Stimulated activated naive CD8-positive, alpha-beta T cell treated with anti-CD3 and anti-CD28 coated beads, Interleukin-15, Interleukin-2, amounts not matched to agents 100 ng/mL and 50 ng/mL, for 24 hours (primary cell): Measurements from ENCODE around the gene CDR2.

Source experiments
- H3K27ac Mint-ChIP-seq: one replicate; pipeline ENCODE4 v1.8.0; 2021; ENCODE audit warnings: mild to moderate bottlenecking, mixed read lengths
- H3K27me3 Mint-ChIP-seq: one replicate; pipeline ENCODE4 v1.8.0; 2021; ENCODE audit warnings: mixed read lengths
- H3K36me3 Mint-ChIP-seq: one replicate; pipeline ENCODE4 v1.8.0; 2021; ENCODE audit warnings: low read depth, mixed read lengths
- H3K4me1 Mint-ChIP-seq: one replicate; pipeline ENCODE4 v1.8.0; 2021; ENCODE audit warnings: low read depth, mixed read lengths
- H3K4me3 Mint-ChIP-seq: one replicate; pipeline ENCODE4 v1.8.0; 2021; ENCODE audit warnings: mild to moderate bottlenecking, mixed read lengths
- H3K9me3 Mint-ChIP-seq: one replicate; pipeline ENCODE4 v1.8.0; 2021; ENCODE audit warnings: mixed read lengths

CDR2 gene

GRCh38 chr16:22388101-22388644 lies 13.8 kb upstream of the CDR2 start:
- Mint-ChIP-seq H3K9me3 (no peaks in the 10 kb centered on the region), H3K4me1 (no peaks in the 10 kb centered on the region), H3K4me3 (no peak overlapping the region), H3K27me3 (no peaks in the 10 kb centered on the region), H3K27ac (no peak overlapping the region), H3K36me3 (no peaks in the 10 kb centered on the region)

DNA sequence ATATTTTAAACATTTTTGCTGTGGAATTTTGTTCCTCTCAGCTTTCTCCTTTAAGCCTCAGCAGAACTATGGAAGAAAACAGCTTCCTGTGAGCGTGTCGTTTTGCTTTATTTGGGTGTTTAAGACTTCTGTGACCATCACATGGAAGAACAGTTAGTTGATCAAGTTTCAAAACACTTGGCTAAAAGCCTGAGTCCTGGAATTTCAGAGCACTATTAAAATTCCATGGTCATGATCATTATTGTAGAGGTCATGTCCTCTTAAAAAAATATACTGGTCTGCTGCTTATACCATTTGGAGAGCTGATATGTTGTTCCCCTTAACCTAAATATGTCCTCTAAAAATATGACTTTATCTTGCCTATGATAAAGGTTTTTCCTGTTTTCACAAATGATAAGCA lies 12.6 kb upstream of the CDR2 start:
- no peaks in the 10 kb centered on the region for H3K36me3 Mint-ChIP-seq
- no peaks in the 10 kb centered on the region for H3K9me3 Mint-ChIP-seq
- H3K4me1 Mint-ChIP-seq = peaks cover 4% of the 10 kb centered on the region
- H3K27ac Mint-ChIP-seq = no peak overlapping the region
- H3K4me3 Mint-ChIP-seq = no peak overlapping the region
- H3K27me3 Mint-ChIP-seq = no peaks in the 10 kb centered on the region

GRCh38 chr16:22385196-22385595 lies 10.8 kb upstream of the CDR2 start:
- Mint-ChIP-seq H3K4me1 (peaks cover 19% of the 10 kb centered on the region), H3K36me3 (no peaks in the 10 kb centered on the region), H3K4me3 (no peak overlapping the region), H3K27me3 (no peaks in the 10 kb centered on the region), H3K9me3 (no peaks in the 10 kb centered on the region), H3K27ac (no peak overlapping the region)

DNA sequence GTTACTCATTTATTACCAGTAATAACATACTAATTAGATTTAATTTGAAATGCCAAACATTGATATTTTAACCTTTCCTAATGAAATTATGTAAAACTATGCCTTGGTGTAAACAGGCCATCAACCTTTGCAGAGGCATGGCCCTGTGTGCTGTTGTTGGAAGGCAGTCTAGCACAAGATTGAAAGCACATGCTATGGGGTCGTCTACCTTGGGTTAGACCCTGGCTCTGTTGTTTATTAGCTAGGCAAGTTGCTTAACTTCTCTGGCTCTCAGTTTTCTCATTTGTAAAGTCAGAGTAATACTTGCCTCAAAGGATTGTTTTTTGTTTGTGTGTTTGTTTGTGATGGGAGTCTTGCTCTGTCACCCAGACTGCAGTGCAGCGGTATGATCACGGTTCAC lies 9.4 kb upstream of the CDR2 start:
- Mint-ChIP-seq H3K27ac (no peak overlapping the region), H3K4me1 (peaks cover 21% of the 10 kb centered on the region), H3K27me3 (no peaks in the 10 kb centered on the region), H3K9me3 (no peaks in the 10 kb centered on the region), H3K4me3 (no peak overlapping the region), H3K36me3 (no peaks in the 10 kb centered on the region)

DNA sequence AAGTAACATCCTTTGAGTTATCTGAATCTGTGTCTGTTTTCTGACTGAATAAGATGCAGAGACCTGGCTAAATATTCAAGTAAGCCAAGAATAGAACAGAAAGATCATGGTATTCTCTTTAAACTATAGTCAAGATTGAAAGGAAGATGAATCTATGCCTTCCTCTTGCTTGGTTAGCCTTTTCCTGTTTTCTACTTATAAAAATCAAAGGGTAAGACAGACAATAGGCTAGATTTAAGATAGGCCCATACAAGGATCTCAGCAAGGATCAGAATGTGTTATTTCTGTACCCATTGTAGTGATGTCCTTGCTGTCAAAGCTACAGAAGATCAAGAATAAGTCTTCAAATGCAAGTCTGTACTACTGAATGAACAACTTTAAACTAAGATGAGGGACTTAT lies 7.0 kb upstream of the CDR2 start:
- Mint-ChIP-seq H3K27ac (no peak overlapping the region), H3K4me3 (no peak overlapping the region), H3K4me1 (peaks cover 21% of the 10 kb centered on the region), H3K27me3 (no peaks in the 10 kb centered on the region), H3K9me3 (no peaks in the 10 kb centered on the region), H3K36me3 (no peaks in the 10 kb centered on the region)

DNA sequence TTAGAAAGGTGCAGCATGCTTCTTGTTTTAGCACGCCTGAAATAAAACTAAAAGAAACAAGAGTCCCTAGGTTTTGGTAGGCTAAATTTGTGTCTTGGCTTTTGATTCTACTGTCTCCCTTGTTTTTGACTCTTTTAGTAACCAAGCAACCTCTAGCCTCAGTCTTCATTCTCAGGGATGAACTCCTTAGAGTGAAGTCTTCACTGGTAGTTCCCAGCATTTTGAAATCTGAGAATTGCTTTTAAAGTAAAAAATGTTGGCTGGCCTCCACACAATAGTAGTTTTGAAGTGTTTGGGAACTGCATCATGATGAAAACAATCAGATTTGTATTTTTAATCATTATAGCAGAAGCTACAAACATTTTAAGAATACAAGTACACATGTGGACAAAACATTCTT lies 6.1 kb upstream of the CDR2 start:
- Mint-ChIP-seq H3K4me3 (no peak overlapping the region), H3K36me3 (no peaks in the 10 kb centered on the region), H3K27me3 (no peaks in the 10 kb centered on the region), H3K9me3 (no peaks in the 10 kb centered on the region), H3K4me1 (peaks cover 26% of the 10 kb centered on the region), H3K27ac (no peak overlapping the region)

DNA sequence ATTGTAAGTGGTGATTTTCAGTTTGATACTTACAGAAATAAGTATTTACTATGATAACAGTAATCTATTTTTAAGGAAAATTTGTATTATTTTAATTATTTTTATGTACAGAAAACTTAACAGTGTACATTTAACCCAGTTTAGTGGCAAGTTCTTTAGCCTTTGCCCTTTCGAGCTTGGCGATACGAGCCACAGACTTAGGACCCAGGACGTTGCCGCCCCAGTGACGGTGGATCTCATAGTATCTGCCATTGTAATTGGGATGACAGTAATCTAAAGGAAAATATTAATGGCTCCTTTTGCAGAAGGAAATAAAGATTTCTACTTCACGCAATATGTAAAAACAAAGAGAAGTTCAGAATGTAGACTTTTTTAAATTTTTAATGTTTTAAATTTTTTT lies 5.2 kb upstream of the CDR2 start:
- Mint-ChIP-seq H3K4me1 (peaks cover 33% of the 10 kb centered on the region), H3K27me3 (no peaks in the 10 kb centered on the region), H3K36me3 (no peaks in the 10 kb centered on the region), H3K27ac (no peak overlapping the region), H3K9me3 (no peaks in the 10 kb centered on the region), H3K4me3 (no peak overlapping the region)

DNA sequence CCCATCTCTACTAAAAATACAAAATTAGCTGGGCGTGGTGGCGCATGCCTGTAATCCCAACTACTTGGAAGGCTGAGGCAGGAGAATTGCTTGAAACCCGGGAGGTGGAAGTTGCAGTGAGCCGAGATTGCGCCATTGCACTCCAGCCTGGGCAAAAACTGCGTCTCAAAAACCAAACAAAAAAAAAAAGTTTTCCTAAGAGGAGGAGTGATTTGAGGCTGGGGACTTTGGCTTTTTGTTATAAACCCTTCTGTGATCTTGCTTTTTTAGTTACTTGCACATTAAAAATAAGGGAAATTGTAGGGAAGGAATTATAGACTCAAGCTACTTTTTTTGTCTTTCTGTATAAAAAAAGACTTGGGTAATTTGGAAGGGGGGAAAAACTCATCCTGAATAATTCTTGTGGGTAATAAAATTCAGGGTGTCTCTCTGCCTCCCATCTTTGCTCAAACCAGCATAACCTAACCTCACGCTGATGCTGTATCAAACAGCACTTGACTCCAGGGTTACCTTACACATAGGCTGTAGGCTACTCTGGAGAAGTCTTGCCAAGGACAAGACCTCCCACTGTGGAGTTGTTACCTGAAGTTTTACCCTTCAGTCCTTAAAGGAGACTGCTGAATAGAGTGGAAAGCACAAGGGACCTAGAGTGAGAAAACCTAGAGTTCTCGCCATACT lies 1.7 kb upstream of the CDR2 start:
- Mint-ChIP-seq H3K4me1 (peaks cover 45% of the 10 kb centered on the region), H3K36me3 (peaks cover 20% of the 10 kb centered on the region), H3K9me3 (no peaks in the 10 kb centered on the region), H3K27me3 (no peaks in the 10 kb centered on the region), H3K27ac (no peak overlapping the region), H3K4me3 (peak overlapping the region; percentile 39)

DNA sequence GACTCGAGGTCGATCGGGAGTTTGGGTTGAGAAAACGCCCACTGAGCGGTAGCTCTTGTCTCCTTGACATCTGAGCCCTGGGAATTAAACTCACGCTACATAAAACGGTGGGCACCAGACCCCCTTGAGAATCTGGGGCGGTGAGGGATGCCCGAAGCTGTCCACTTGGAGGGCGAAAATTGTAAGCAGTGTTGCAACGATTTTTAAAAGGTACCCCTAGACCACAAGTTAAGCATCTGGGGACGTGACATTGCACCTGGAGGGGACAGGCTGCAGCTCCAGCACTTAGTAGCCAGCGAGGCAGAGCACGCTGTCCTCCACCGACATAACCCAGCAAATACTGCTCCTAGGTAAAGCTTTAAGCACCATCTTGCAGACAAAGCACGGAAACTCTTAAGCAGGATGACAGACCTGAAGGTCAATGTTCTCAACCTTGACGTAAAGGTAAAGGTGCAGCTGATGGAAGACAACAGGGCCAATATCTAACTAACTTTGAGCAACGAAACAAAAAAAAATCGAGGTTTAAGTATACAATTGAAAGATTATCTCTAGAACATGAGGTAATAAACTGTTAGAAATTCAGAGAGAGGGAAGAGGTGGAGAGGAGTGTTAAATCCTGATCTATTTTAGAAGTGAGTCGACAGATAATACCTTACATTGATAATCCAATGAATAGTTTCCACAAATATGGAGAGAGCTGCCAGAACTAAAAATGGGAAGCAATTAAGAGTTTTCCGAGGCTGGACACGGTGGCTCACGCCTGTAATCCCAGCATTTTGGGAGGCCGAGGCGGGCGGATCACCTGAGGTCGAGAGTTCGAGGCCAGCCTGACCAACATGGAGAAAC lies 921 bp upstream of the CDR2 start:
- H3K9me3 Mint-ChIP-seq = no peaks in the 10 kb centered on the region
- H3K4me3 Mint-ChIP-seq = peak overlapping the region; percentile 97
- peaks cover 24% of the 10 kb centered on the region for H3K36me3 Mint-ChIP-seq
- peak overlapping the region; percentile 43 for H3K27ac Mint-ChIP-seq
- peaks cover 47% of the 10 kb centered on the region for H3K4me1 Mint-ChIP-seq
- H3K27me3 Mint-ChIP-seq = no peaks in the 10 kb centered on the region

DNA sequence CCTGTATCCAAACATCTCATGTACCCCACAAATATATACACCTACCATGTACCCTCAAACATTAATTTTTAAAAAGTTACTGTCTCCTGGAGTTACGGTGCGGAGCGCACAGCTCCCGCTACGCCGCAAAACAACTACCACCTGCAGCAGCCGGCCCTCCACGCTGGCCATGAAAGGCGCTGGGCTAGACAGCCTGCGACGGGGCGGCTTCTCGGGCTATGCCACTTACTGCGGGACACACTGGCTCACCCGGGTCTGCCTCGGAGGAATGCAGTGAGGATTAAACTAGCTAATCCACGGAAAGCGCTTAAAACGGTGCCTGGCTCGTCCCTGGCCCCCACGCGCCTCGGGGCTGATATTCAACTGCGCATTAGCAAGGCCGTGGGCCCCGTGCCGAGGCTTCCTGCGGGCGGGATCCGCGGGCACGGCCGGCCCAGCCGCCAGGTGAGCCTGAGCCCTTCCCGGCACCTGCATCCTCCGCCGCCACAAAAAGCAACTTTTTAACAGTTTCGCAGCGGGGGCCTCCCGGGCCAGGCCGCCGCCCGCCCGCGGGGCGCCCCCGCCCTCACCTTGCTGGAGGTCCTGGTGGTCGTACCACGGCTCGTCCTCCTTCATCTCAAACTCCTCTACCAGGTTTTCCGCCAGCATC lies 633 bp downstream of the CDR2 start:
- peak overlapping the region; percentile 91 for H3K27ac Mint-ChIP-seq
- peaks cover 34% of the 10 kb centered on the region for H3K36me3 Mint-ChIP-seq
- H3K4me3 Mint-ChIP-seq = peak overlapping the region; percentile 97
- H3K27me3 Mint-ChIP-seq = no peaks in the 10 kb centered on the region
- peaks cover 59% of the 10 kb centered on the region for H3K4me1 Mint-ChIP-seq
- no peaks in the 10 kb centered on the region for H3K9me3 Mint-ChIP-seq

- H3K27ac Mint-ChIP-seq = peak overlapping the region; percentile 91
- peaks cover 65% of the 10 kb centered on the region for H3K4me1 Mint-ChIP-seq
- H3K27me3 Mint-ChIP-seq = no peaks in the 10 kb centered on the region
- H3K9me3 Mint-ChIP-seq = no peaks in the 10 kb centered on the region
- peak overlapping the region; percentile 97 for H3K4me3 Mint-ChIP-seq
- H3K36me3 Mint-ChIP-seq = peaks cover 34% of the 10 kb centered on the region
Observed at GRCh38 chr16:22372882-22373661, 1.3 kb downstream of the CDR2 start.

DNA sequence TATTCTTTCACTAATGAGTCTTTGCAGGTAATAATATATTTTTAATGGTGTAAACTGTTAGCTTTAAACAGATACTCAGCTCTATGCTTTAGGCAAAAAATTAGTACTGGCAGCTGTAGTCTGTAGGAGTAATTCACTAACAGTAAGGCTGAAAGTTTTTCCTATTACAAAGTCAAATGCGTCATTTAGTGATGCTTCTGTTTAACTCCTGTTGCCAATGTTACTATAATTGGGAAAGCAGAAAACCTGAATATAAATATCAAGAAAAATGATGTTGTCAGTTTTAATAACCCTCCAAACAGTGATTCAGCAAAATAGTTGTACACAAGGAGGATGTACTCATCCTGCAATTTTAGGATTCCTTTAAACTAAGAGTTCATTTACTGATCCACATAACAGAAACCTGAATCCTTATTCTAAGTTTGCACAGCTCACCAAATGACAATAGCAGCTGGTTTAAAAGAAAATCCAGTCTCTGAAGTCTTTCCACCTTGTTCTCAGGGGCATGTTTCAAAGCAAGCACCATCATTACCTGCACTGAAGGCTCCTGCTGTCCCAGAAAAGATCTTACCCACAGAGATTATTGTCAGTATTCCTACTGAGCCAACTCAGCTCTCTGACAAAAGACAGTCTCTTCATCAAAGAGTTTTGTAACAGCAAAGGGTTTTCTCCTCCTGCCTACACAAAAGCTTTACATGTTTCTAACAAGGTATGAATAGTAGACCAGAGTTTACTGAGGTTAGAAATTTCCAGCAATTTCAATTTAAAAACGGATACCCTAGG lies 4.2 kb downstream of the CDR2 start:
- H3K27me3 Mint-ChIP-seq = no peaks in the 10 kb centered on the region
- peak overlapping the region; percentile 38 for H3K27ac Mint-ChIP-seq
- H3K4me1 Mint-ChIP-seq = peaks cover 82% of the 10 kb centered on the region
- peaks cover 48% of the 10 kb centered on the region for H3K36me3 Mint-ChIP-seq
- H3K4me3 Mint-ChIP-seq = peak overlapping the region; percentile 97
- no peaks in the 10 kb centered on the region for H3K9me3 Mint-ChIP-seq

- peaks cover 57% of the 10 kb centered on the region for H3K36me3 Mint-ChIP-seq
- H3K27ac Mint-ChIP-seq = peak overlapping the region; percentile 63
- H3K27me3 Mint-ChIP-seq = no peaks in the 10 kb centered on the region
- H3K9me3 Mint-ChIP-seq = no peaks in the 10 kb centered on the region
- peaks cover 85% of the 10 kb centered on the region for H3K4me1 Mint-ChIP-seq
- peak overlapping the region; percentile 27 for H3K4me3 Mint-ChIP-seq
Observed at GRCh38 chr16:22369221-22369811, 5.1 kb downstream of the CDR2 start.
